Measurements from ENCODE around the gene FBXO21.

DNA sequence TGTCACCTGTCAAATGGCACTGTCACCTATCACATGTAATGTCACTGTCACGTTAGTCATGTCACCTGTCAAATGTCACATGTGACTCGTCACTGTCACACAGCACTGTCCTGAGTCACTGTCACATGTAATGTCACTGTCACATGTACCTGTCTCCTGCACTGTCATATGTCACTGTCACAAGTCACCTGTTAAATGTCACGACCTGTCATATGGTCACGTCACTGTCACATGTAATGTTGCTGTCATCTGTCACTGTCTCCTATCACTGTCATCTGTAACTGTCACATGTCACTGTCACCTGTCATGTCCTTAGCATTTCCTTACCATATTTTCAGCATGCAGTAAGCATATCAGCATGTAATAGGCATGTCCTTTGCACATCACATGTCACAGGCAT lies 63.9 kb downstream of the FBXO21 start:
- TF ChIP-seq, protein P1, sequence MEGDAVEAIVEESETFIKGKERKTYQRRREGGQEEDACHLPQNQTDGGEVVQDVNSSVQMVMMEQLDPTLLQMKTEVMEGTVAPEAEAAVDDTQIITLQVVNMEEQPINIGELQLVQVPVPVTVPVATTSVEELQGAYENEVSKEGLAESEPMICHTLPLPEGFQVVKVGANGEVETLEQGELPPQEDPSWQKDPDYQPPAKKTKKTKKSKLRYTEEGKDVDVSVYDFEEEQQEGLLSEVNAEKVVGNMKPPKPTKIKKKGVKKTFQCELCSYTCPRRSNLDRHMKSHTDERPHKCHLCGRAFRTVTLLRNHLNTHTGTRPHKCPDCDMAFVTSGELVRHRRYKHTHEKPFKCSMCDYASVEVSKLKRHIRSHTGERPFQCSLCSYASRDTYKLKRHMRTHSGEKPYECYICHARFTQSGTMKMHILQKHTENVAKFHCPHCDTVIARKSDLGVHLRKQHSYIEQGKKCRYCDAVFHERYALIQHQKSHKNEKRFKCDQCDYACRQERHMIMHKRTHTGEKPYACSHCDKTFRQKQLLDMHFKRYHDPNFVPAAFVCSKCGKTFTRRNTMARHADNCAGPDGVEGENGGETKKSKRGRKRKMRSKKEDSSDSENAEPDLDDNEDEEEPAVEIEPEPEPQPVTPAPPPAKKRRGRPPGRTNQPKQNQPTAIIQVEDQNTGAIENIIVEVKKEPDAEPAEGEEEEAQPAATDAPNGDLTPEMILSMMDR (conservative IDR thresholded peaks at IDR 0.05; ENCODE audit: low read length), result no peak
- TF ChIP-seq EZH2phosphoT487 (IDR thresholded peaks at IDR 0.05; ENCODE audit: borderline replicate concordance, low read depth, low read length), result no peak

All from OCI-LY7 (cell line).